Keratinocyte (primary cell): ENCODE measurements around the gene PLAAT3. TPM values are rescaled to one million over a fixed set of nuclear protein-coding genes. Genes with fewer than 3 reads are reported as not detected.

Experiments used
- DNase-seq: peaks from one replicate; pipeline ENCODE4 v3.0.0-alpha.2; 2011; ENCODE audit warnings: low read depth, missing footprints, low spot score
- FAIRE-seq: peaks from 2 replicates; lab custom pipeline; 2011; peaks lifted over from hg19 to GRCh38; lab: Jason Lieb, UNC
- H2AFZ ChIP-seq: 2 replicates; pipeline ENCODE4 v1.6.0; 2012; ENCODE audit warnings: low read length, control low read depth, inconsistent platforms; ENCODE audit not compliant: control insufficient read depth
- H3K27ac ChIP-seq: 2 replicates; pipeline ENCODE4 v1.5.1; 2011; ENCODE audit warnings: low read length; ENCODE audit not compliant: control insufficient read depth, insufficient read depth
- H3K27me3 ChIP-seq: 3 replicates; pipeline ENCODE4 v1.6.0; 2011; ENCODE audit warnings: low read length; ENCODE audit not compliant: control insufficient read depth, insufficient read depth; ENCODE audit errors: extremely low read depth
- H3K36me3 ChIP-seq, 2 experiments: 2 replicates in 1 of 2; 3 replicates in 1 of 2; pipeline ENCODE4 v1.5.1; 2011; ENCODE audit warnings: low read length in 2 of 2, mild to moderate bottlenecking in 1 of 2; ENCODE audit not compliant: control insufficient read depth in 2 of 2, insufficient read depth in 2 of 2; ENCODE audit errors: extremely low read depth in 1 of 2
- H3K4me1 ChIP-seq: 3 replicates; pipeline ENCODE4 v1.5.1; 2011; ENCODE audit warnings: low read length; ENCODE audit not compliant: control insufficient read depth, insufficient read depth; ENCODE audit errors: extremely low read depth
- H3K4me2 ChIP-seq: 3 replicates; pipeline ENCODE4 v1.6.0; 2011; ENCODE audit warnings: low read depth, low read length; ENCODE audit not compliant: control insufficient read depth, insufficient read depth; ENCODE audit errors: extremely low read depth
- H3K4me3 ChIP-seq, 3 experiments: fragments of 200-600 bp in 1 of 3; sonication (generic) in 1 of 3; 2 replicates in 2 of 3; 3 replicates in 1 of 3; pipeline ENCODE4 v1.5.1; 2011 to 2016; ENCODE audit warnings: low read length in 3 of 3, mild to moderate bottlenecking in 3 of 3, control low read depth in 2 of 3, inconsistent platforms in 1 of 3, low read depth in 1 of 3, mixed read lengths in 1 of 3, mixed run types in 1 of 3, moderate library complexity in 1 of 3; ENCODE audit not compliant: control insufficient read depth in 2 of 3, insufficient read depth in 2 of 3; ENCODE audit errors: extremely low read depth in 1 of 3
- H3K79me2 ChIP-seq: 2 replicates; pipeline ENCODE4 v1.6.0; 2012; ENCODE audit warnings: low read length; ENCODE audit not compliant: control insufficient read depth, insufficient read depth
- H3K9ac ChIP-seq: 3 replicates; pipeline ENCODE4 v1.6.0; 2011; ENCODE audit warnings: low read length; ENCODE audit not compliant: control insufficient read depth, insufficient read depth; ENCODE audit errors: extremely low read depth
- H3K9me1 ChIP-seq: 3 replicates; pipeline ENCODE4 v1.6.0; 2011; ENCODE audit warnings: low read length; ENCODE audit not compliant: control insufficient read depth, insufficient read depth; ENCODE audit errors: extremely low read depth
- H3K9me3 ChIP-seq: 2 replicates; pipeline ENCODE4 v1.5.1; 2012; ENCODE audit warnings: low read depth, low read length; ENCODE audit not compliant: control insufficient read depth
- H4K20me1 ChIP-seq: 3 replicates; pipeline ENCODE4 v1.6.0; 2011; ENCODE audit warnings: low read length; ENCODE audit not compliant: control insufficient read depth, insufficient read depth; ENCODE audit errors: extremely low read depth
- CTCF ChIP-seq, 3 experiments: IDR thresholded peaks in 1 of 3; conservative IDR thresholded peaks in 1 of 3; optimal IDR thresholded peaks in 1 of 3; 2 replicates in 2 of 3; 3 replicates in 1 of 3; pipeline versions ENCODE3 to v1.5.1; 2011; ENCODE audit warnings: low read length in 3 of 3, mild to moderate bottlenecking in 3 of 3, moderate library complexity in 2 of 3, control low read depth in 1 of 3, inconsistent platforms in 1 of 3; ENCODE audit not compliant: insufficient read depth in 2 of 3; ENCODE audit errors: extremely low read depth in 1 of 3
- EZH2 ChIP-seq: IDR thresholded peaks from one replicate; pipeline ENCODE4 v1.6.1; 2012; ENCODE audit warnings: inconsistent platforms, mild to moderate bottlenecking, low read length, moderate library complexity
- dilution Hi-C: fragments of 300-500 bp; cut with MboI; formaldehyde crosslinking; loops from one replicate; pipeline ENCODE4 v1.7.0; 2020; ENCODE audit warnings: low sequenced_read_pairs; ENCODE audit not compliant: extremely low pct_ligation_motif_present
- polyA plus RNA-seq, 5 experiments: library from polyadenylated mRNA; depleted of rRNA in 3 of 5; stranded (reverse) in 3 of 5; stranded (forward) in 1 of 5; unstranded in 1 of 5; fragments of >200 nt; gene quantifications; 1 replicate in 1 of 5; 2 replicates in 3 of 5; 3 replicates in 1 of 5; pipeline versions ENCODE4 v1.2.1 to v1.2.3, GENCODE V29; 2011 to 2012; ENCODE audit warnings: missing spikeins in 2 of 5, low read depth in 1 of 5, low replicate concordance in 1 of 5

PLAAT3 gene
- polyA plus RNA-seq, 1 donor (not counting 4 experiments of a cell fraction or from before 2014, with no cell fraction given) = 0.20 TPM

GRCh38 chr11:63554877-63555223 is 59.4 kb downstream of the PLAAT3 start:
- Histone ChIP-seq H3K79me2 (no peaks in the 10 kb centered on the region), H3K27me3 (no peaks in the 10 kb centered on the region), H3K36me3 (no peaks in the 10 kb centered on the region), H3K4me2 (no peak overlapping the region), H3K9me3 (no peaks in the 10 kb centered on the region), H3K4me3 (no peak overlapping the region), H2AFZ (no peak overlapping the region), H3K4me1 (peaks cover 2% of the 10 kb centered on the region), H3K9ac (no peak overlapping the region), H4K20me1 (no peaks in the 10 kb centered on the region), H3K9me1 (no peaks in the 10 kb centered on the region), H3K27ac (no peak overlapping the region)
- DNase-seq (no peak), FAIRE-seq (no peak)
- TF ChIP-seq EZH2 (no peak), CTCF (optimal IDR thresholded peaks at IDR 0.05 in 1 of 3, IDR thresholded peaks at IDR 0.05 in 1 of 3, conservative IDR thresholded peaks at IDR 0.05 in 1 of 3; ENCODE audit: extremely low read depth in 1 of 3, insufficient read depth in 2 of 3, low read length in 3 of 3) (no peak)
- dilution Hi-C loops = no loop called here

- no peak for DNase-seq
Measured at GRCh38 chr11:63553759-63554158, 60.5 kb downstream of the PLAAT3 start.

More at GRCh38 chr11:63553759-63554158, 60.5 kb downstream of the PLAAT3 start:
- Histone ChIP-seq H3K9me1 (no peaks in the 10 kb centered on the region), H3K36me3 (no peaks in the 10 kb centered on the region), H3K27ac (no peak overlapping the region), H3K4me3 (no peak overlapping the region), H3K9me3 (no peaks in the 10 kb centered on the region), H3K4me1 (peaks cover 2% of the 10 kb centered on the region), H2AFZ (no peak overlapping the region), H3K79me2 (no peaks in the 10 kb centered on the region), H4K20me1 (no peaks in the 10 kb centered on the region), H3K9ac (no peak overlapping the region), H3K27me3 (no peaks in the 10 kb centered on the region), H3K4me2 (no peak overlapping the region)
- TF ChIP-seq EZH2 = no peak
- TF ChIP-seq CTCF (optimal IDR thresholded peaks at IDR 0.05 in 1 of 3, IDR thresholded peaks at IDR 0.05 in 1 of 3, conservative IDR thresholded peaks at IDR 0.05 in 1 of 3; ENCODE audit: extremely low read depth in 1 of 3, insufficient read depth in 2 of 3, low read length in 3 of 3) = no peak
- FAIRE-seq = no peak
- dilution Hi-C loops = no loop called here
